Measurements from ENCODE around the gene FEZ2. TPM values are rescaled to one million over a fixed set of nuclear protein-coding genes. Genes with fewer than 3 reads are reported as not detected.
A peak's percentile ranks its signal among the peaks of the same experiment; 100 is the strongest.

FEZ2 gene
- total RNA-seq, 1 experiment from 2014 or later: 14.8 TPM

GRCh38 chr2:36582538-36582937, 15.4 kb downstream of the FEZ2 start:
- TF ChIP-seq JUND (IDR thresholded peaks at IDR 0.05) (no peak), EZH2phosphoT487 (IDR thresholded peaks at IDR 0.05; ENCODE audit: borderline replicate concordance) (no peak), ZFX (IDR thresholded peaks at IDR 0.05) (no peak), TCF7L2 (IDR thresholded peaks at IDR 0.05; ENCODE audit: borderline replicate concordance, extremely low read depth, insufficient read depth, insufficient read length) (no peak), EGR1 (IDR thresholded peaks at IDR 0.05; ENCODE audit: low read depth) (no peak), SP1 (IDR thresholded peaks at IDR 0.05; ENCODE audit: low read depth) (no peak), MAX (IDR thresholded peaks at IDR 0.05) (no peak), YY1 (IDR thresholded peaks at IDR 0.05; ENCODE audit: extremely low read depth, insufficient replicate concordance, low read depth, low read length) (no peak), FOSL1 (IDR thresholded peaks at IDR 0.05; ENCODE audit: low read depth) (no peak), POLR2AphosphoS5 (IDR thresholded peaks at IDR 0.05; ENCODE audit: low read depth, low read length) (no peak), CEBPB (IDR thresholded peaks at IDR 0.05; ENCODE audit: low read depth) (no peak), POLR2A (IDR thresholded peaks at IDR 0.05; ENCODE audit: borderline replicate concordance, extremely low read depth, insufficient read depth, insufficient read length) (no peak), RAD21 (IDR thresholded peaks at IDR 0.05; ENCODE audit: low read depth) (no peak), SRF (IDR thresholded peaks at IDR 0.05; ENCODE audit: low read depth) (no peak), ZBTB33 (IDR thresholded peaks at IDR 0.05; ENCODE audit: extremely low read depth, insufficient replicate concordance, low read length) (no peak), EZH2 (IDR thresholded peaks at IDR 0.05) (no peak), CBX3 (IDR thresholded peaks at IDR 0.05; ENCODE audit: low read depth) (no peak), ZNF274 (IDR thresholded peaks at IDR 0.05; ENCODE audit: low read depth, low read length) (no peak)
- TF ChIP-seq, protein P1, sequence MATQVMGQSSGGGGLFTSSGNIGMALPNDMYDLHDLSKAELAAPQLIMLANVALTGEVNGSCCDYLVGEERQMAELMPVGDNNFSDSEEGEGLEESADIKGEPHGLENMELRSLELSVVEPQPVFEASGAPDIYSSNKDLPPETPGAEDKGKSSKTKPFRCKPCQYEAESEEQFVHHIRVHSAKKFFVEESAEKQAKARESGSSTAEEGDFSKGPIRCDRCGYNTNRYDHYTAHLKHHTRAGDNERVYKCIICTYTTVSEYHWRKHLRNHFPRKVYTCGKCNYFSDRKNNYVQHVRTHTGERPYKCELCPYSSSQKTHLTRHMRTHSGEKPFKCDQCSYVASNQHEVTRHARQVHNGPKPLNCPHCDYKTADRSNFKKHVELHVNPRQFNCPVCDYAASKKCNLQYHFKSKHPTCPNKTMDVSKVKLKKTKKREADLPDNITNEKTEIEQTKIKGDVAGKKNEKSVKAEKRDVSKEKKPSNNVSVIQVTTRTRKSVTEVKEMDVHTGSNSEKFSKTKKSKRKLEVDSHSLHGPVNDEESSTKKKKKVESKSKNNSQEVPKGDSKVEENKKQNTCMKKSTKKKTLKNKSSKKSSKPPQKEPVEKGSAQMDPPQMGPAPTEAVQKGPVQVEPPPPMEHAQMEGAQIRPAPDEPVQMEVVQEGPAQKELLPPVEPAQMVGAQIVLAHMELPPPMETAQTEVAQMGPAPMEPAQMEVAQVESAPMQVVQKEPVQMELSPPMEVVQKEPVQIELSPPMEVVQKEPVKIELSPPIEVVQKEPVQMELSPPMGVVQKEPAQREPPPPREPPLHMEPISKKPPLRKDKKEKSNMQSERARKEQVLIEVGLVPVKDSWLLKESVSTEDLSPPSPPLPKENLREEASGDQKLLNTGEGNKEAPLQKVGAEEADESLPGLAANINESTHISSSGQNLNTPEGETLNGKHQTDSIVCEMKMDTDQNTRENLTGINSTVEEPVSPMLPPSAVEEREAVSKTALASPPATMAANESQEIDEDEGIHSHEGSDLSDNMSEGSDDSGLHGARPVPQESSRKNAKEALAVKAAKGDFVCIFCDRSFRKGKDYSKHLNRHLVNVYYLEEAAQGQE (IDR thresholded peaks at IDR 0.05; ENCODE audit: low read depth): no peak
- TF ChIP-seq, protein P2, sequence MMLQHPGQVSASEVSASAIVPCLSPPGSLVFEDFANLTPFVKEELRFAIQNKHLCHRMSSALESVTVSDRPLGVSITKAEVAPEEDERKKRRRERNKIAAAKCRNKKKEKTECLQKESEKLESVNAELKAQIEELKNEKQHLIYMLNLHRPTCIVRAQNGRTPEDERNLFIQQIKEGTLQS (IDR thresholded peaks at IDR 0.05): no peak
- Histone ChIP-seq H3K27me3 (ENCODE audit: insufficient read depth, low read length) (no peaks in the 10 kb centered on the region), H2AFZ (ENCODE audit: low read depth, low read length, poor library complexity, severe bottlenecking) (no peak overlapping the region), H3K9me2 (ENCODE audit: insufficient read depth) (no peaks in the 10 kb centered on the region), H3K4me1 (ENCODE audit: control insufficient read depth in 1 of 2, insufficient read depth in 2 of 2, low read length in 2 of 2) (no peaks in the 10 kb centered on the region), H3K36me3 (ENCODE audit: control insufficient read depth in 1 of 2, insufficient read depth in 2 of 2, low read length in 2 of 2) (peaks cover 25 to 55% of the 10 kb centered on the region in 2 experiments), H3K27ac (ENCODE audit: low read depth, low read length) (no peak overlapping the region), H3K79me2 (ENCODE audit: insufficient read depth, low read length) (peaks cover 9% of the 10 kb centered on the region), H3K4me3 (replicated peaks in 1 of 2; ENCODE audit: low read depth in 1 of 2, low read length in 2 of 2) (no peak overlapping the region), H3K4me2 (ENCODE audit: low read length) (no peak overlapping the region), H3K9me3 (ENCODE audit: control insufficient read depth in 1 of 2, insufficient read depth in 1 of 2, low read depth in 1 of 2, low read length in 2 of 2) (no peaks in the 10 kb centered on the region), H3K9ac (ENCODE audit: low read length) (no peak overlapping the region), H4K20me1 (ENCODE audit: insufficient read depth) (no peaks in the 10 kb centered on the region; the same call in 1 of the 2 replicates)
- DNase-seq (ENCODE audit: low read depth, low spot score) (no peak), ATAC-seq (no peak)
- ChIA-PET CTCF (no interaction called here), RAD21 (ENCODE audit: low non-redundant PET in 1 of 2, low total read pairs in 2 of 2, uncharacterized antibody in 2 of 2, unreplicated experiment in 2 of 2) (interaction anchor here in 1 of 2 experiments (0.6 kb wide), 1 partner anchor 118 kb away, joined by 3 read pairs; no protein-coding TSS in a partner anchor), POLR2A (no interaction called here)
- BruUV-seq (replicated peaks): TSS peak; percentile 5
- intact Hi-C loops (cut with micrococcal nuclease): no loop called here
